Astrocyte of the spinal cord (primary cell): Measurements from ENCODE around the gene TRIM54.

ENCODE experiments used
- DNase-seq: peaks from one replicate; pipeline ENCODE4 v3.0.0; 2011; ENCODE audit warnings: low read depth, low spot score
- H3K4me3 ChIP-seq: 2 replicates; pipeline ENCODE4 v1.5.1; 2011; ENCODE audit warnings: low read depth, mild to moderate bottlenecking, low read length, moderate library complexity
- in situ Hi-C: cut with HindIII; loops from 2 replicates; pipeline ENCODE4 v1.10.0; 2017; ENCODE audit warnings: low sequenced_read_pairs
- TF ChIP-seq, protein P1 (sequence below): IDR thresholded peaks from 2 replicates; pipeline ENCODE4 v1.5.1; 2012; ENCODE audit warnings: low read depth, mild to moderate bottlenecking, low read length, inconsistent platforms

Gene TRIM54

DNA sequence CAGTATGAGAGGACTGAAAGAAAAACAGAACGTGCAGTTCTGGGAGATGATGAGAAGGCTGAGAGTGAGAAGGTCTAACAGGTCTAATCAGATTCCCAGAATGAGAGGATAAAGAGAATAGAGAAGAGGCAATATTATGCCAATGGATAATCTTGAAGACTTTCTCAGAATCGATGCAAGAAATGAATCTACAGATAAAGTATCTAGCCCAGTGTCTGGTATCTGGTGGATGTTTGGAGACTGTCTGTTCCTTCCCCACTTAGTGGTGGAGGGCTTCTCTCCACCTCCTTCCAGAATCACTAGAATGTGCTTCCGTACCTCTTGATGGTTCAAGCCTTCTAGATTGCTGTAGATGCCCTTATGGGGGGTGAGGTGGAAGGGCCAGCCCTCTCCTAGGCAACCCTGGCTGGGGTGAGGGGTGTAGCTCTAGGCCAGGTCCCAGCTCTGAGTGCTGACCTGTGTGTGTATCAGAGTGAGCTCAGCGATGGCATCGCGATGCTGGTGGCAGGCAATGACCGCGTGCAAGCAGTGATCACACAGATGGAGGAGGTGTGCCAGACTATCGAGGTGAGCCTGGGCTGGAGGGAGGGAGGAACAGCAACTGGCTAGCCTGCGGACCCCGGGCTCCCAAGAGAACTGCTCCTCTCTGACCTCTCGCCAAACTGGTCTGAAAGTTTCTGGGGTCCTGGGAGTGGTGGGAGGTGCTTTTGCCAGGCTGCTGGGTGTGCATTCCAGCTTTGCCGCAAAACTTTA, 22.4 kb downstream of the TRIM54 start:
- DNase-seq, result no peak
- in situ Hi-C loops, result no loop called here
- TF ChIP-seq, protein P1, sequence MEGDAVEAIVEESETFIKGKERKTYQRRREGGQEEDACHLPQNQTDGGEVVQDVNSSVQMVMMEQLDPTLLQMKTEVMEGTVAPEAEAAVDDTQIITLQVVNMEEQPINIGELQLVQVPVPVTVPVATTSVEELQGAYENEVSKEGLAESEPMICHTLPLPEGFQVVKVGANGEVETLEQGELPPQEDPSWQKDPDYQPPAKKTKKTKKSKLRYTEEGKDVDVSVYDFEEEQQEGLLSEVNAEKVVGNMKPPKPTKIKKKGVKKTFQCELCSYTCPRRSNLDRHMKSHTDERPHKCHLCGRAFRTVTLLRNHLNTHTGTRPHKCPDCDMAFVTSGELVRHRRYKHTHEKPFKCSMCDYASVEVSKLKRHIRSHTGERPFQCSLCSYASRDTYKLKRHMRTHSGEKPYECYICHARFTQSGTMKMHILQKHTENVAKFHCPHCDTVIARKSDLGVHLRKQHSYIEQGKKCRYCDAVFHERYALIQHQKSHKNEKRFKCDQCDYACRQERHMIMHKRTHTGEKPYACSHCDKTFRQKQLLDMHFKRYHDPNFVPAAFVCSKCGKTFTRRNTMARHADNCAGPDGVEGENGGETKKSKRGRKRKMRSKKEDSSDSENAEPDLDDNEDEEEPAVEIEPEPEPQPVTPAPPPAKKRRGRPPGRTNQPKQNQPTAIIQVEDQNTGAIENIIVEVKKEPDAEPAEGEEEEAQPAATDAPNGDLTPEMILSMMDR, result no peak
- no peak overlapping the region for H3K4me3 ChIP-seq

DNA sequence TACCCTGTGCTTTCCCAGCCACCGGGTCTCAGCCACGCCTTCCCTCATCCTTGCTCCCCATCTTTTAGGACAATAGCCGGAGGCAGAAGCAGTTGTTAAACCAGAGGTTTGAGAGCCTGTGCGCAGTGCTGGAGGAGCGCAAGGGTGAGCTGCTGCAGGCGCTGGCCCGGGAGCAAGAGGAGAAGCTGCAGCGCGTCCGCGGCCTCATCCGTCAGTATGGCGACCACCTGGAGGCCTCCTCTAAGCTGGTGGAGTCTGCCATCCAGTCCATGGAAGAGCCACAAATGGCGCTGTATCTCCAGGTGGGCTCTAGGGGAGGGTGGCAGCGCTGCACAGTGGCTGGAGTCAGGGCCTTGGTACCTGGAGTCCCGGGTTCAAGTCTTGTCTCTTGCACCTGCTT, 23.3 kb downstream of the TRIM54 start:
- TF ChIP-seq, protein P1, result no peak
- in situ Hi-C loops, result no loop called here
- H3K4me3 ChIP-seq, result no peak overlapping the region
- DNase-seq, result no peak

DNA sequence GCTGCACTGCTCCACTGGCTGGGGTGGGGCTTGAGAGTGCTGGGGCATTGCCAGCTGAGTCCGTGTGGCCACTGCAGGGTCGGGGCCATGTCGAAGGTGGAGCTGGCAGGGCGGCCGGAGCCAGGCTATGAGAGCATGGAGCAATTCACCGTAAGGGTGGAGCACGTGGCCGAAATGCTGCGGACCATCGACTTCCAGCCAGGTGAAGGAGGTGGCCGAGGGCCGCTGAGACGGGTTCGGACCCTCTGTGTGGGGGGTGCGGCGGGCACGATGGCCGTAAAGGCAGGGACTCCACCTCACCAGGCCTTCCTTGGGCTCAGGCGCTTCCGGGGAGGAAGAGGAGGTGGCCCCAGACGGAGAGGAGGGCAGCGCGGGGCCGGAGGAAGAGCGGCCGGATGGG, 23.9 kb downstream of the TRIM54 start:
- TF ChIP-seq, protein P1, result no peak
- in situ Hi-C loops, result no loop called here
- DNase-seq, result no peak
- H3K4me3 ChIP-seq, result no peak overlapping the region

DNA sequence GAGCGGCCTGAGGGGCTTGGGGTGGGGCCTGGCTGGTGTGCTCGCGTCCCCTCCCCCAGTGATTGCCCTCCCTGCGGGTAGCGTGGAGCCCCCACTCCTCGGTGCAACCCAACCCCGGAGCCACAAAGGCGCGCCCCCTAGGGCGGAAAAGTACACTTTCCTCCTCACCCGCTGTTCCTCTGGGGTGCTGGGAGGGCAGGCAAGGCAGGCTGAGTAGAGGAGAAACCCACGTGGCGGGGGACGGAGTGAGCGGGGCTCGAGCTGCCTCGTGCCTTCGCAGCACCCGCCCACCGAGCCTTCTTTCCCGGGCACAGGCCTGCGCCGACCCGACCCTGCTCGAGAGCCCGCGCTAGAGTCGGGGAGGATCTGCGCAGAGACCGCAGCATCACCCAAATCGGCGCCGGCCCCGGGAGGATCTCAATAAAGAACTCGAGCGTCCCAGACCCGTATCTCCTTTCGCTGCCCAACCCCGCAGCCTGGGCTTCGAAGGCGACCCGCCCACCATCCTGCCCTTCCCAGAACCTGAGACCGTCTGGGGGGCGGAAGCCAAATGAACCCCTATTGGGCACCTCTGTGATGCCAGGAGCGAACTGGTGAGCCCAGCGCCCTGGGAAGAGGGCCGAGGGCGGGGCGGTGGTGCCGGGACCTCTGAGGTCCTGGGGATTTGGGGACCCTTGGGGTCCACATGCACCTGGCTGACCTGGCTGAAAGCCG, 24.5 kb downstream of the TRIM54 start:
- H3K4me3 ChIP-seq, result no peak overlapping the region
- in situ Hi-C loops, result no loop called here
- DNase-seq, result no peak
- TF ChIP-seq, protein P1, result no peak

DNA sequence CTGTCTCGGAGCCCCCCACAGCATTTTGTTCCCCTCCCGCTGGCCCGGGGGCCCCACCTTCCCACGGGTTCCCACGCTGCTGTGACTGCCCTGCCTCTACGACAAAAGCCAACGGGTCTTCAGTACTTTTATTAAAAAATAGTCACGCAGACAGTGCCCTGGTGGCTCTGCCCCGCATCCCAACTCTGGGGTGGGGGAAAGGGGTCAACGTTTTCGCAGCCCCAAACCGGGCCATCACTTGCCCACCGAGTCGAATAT, 25.0 kb downstream of the TRIM54 start:
- in situ Hi-C loops, result no loop called here
- DNase-seq, result no peak
- no peak overlapping the region for H3K4me3 ChIP-seq
- TF ChIP-seq, protein P1, result no peak

DNA sequence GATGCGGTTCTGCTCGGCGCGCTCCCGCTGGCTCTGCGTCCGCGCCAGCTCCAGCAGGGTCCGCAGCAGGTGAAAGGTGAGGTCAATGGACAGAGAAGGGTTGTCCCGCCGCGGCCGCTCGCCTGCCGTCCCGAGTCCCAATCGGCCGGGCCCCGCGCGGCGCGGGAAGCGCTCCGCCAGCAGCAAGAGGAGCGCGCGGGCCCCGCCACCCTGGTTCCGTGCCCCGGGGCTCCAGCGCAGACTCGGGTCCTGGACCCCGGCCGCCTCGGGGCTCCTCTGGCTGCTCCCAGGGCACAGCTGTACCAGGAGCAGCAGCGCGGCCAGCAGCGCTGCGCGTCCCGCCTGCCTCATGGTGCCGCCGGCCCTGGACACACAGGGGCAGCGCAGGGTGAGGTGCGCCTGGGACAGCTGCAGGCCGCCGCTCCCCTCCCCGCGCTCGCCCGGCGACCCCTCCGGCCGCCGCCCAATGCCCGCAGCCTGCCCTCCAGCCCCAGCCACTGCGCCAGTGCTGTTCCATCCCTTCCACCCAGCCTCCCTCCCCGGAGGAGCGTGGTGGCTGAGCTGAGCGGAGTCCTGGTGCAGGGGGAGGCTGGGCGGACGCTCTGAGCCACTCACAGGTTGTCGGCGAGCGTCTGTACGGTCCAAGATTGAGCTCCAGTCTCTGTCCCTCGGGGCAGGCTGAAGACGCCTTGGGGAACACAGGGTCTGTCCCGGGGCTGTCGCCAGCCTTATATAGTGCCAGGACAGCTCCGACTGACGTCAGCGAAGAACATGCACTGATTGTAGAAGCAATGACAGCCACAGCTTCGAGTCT, 25.5 kb downstream of the TRIM54 start:
- no peak for DNase-seq
- H3K4me3 ChIP-seq, result no peak overlapping the region
- in situ Hi-C loops, result no loop called here
- TF ChIP-seq, protein P1, result no peak
